Brain pericyte (primary cell): ENCODE results near the gene RTN4RL2.
A peak's percentile ranks its signal among the peaks of the same experiment; 100 is the strongest.
"Not testable (repeated sequence)": the region's sequence is repeated elsewhere in the genome, so short reads cannot be mapped to it uniquely, and the experiment has no call there.

Experiments used
- DNase-seq: peaks from one replicate; pipeline ENCODE4 v3.0.0-alpha.2; 2012; ENCODE audit warnings: low read depth, low spot score

RTN4RL2 gene

DNA sequence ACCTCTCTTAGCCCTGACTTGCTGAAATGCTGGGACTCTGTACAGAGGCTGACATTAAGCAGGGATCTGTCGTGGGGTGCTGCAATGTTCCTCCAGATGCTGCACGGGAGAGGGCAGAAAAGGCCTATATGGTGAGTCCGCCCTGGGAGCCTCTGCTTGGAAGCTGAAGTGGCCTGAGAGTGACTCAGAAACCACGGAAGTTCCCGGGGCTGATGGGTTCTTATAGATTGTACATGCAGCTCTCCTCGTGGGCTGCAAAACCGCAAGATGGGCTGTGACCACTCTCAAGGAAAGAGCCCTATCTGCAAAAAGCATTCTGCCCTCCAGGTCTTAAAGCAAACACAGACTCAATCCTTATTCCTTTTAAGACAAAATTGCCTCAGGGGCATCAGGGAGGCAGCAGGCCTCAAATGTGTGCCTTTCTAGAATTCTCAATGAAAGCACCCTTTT is 27.6 kb upstream of the RTN4RL2 start:
- no peak for DNase-seq

- no peak for DNase-seq
Observed at GRCh38 chr11:57434640-57435546, 25.4 kb upstream of the RTN4RL2 start.

- no peak for DNase-seq
Observed at GRCh38 chr11:57436031-57436430, 24.3 kb upstream of the RTN4RL2 start.

DNA sequence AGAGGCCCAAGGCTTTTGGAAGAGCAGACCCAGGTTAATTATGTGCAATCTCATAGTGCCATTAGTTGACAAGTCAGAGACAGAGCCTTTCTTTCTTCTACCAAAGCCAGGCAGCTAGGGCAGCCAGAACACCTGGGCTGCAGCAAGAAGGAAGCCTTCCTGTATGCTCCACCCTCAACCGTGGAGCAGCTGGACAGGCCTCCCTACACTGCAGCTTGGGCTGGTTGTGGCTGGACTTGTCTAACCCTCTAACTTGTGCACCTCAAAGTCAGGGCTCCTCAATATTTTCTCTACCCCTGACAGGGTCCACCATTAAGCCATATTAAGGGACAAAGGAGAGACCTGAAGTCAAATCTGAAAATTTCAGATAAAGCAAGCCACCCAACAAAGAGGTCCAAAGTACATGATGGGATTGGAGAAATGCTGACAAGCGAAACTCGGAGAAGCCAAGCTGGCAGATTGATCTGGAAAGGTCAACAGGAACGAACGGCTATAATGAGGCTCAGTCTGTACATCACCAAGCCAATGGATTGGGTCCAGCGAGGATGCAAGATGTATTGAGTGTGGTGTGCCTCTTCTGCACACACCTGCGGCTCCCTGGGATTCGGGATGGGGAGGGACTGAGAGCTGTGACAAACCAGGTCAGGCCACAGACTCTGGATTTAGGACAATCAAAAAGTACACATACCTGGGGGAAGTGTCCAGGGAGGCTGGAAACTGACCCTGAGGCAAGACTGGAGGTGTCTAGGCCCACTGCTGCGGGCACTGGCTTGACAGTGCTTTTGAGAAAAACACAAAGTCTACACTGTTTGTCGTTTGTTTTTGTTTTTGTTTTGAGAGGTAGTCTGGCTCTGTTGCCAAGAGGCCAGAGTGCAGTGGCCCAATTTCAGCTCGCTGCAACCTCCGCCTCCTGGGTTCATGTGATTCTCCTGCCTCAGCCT is 21.7 kb upstream of the RTN4RL2 start:
- DNase-seq: no peak

GRCh38 chr11:57439786-57440185 is 20.5 kb upstream of the RTN4RL2 start:
- DNase-seq: no peak

GRCh38 chr11:57440744-57441414 is 19.4 kb upstream of the RTN4RL2 start:
- DNase-seq: no peak

GRCh38 chr11:57444362-57445121 is 15.8 kb upstream of the RTN4RL2 start:
- DNase-seq: no peak

DNA sequence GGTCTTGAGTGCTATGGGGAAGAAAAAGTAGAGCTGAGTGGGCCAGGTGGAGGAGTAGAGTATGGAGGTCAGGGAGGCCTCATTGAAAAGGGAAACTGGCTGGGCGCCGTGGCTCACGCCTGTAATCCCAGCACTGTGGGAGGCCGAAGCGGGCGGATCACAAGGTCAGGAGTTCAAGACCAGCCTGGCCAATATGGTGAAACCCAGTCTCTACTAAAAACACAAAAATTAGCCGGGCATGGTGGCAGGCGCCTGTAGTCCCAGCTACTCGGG is 15.3 kb upstream of the RTN4RL2 start:
- not testable (repeated sequence) for DNase-seq

DNA sequence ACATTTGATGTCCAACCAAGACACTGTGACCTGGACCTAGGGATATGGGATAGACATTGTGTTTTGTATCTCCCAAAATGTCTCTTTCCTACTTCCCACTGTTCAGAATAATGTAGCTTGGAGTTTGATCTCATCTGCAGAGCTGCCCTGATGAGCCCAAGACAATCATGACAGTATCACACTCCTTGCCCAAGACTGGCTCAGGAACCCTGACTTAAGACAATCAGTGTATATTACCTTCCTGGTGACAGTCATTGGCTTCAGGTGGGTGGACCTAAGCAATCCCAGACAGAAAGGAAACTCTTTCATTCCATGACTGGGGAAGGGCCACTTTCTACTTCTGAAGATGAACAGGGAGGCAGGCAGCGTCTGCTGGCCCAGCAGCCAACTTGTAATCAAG is 14.3 kb upstream of the RTN4RL2 start:
- no peak for DNase-seq

- DNase-seq: no peak
Observed at GRCh38 chr11:57453543-57454177, 6.7 kb upstream of the RTN4RL2 start.

GRCh38 chr11:57456960-57457642 is 3.2 kb upstream of the RTN4RL2 start:
- peak; percentile 36 for DNase-seq

DNA sequence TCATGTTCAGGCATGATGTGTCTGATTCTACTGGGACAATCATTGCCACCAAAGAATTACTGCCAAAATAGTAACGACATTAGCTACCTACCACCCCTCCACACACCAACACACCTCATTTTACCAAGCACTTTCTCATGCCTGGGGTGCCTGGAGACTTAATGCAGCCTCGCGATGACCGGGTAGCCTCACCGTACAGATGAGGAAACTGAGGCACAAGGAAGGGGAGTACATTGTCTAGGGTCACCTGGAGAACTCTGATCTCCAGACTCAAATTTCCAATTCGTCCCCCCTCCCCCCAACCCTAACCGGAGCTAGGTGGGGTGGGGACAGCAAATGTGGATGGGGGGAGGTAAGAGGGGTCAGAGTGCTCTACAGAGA is 2.7 kb upstream of the RTN4RL2 start:
- DNase-seq: no peak

DNA sequence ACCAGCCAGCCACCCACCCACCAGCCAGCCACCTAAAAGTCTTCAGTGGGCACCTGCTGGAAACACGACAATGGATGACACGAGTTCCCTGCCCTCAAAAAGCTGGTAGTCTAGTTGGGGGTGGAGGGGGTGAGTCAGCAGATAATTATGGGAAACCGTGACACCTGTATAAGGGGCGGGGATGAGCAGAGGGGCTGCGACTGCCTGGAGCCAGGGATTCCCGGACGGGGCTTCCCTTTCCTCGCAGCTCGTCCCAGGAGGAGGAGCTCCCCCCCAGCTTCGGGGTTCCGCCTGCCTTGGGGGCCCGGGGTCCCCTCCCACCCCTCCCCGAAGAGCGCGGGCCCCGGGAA is 2.3 kb upstream of the RTN4RL2 start:
- DNase-seq: no peak

GRCh38 chr11:57458410-57459163 is 1.7 kb upstream of the RTN4RL2 start:
- DNase-seq: no peak

DNA sequence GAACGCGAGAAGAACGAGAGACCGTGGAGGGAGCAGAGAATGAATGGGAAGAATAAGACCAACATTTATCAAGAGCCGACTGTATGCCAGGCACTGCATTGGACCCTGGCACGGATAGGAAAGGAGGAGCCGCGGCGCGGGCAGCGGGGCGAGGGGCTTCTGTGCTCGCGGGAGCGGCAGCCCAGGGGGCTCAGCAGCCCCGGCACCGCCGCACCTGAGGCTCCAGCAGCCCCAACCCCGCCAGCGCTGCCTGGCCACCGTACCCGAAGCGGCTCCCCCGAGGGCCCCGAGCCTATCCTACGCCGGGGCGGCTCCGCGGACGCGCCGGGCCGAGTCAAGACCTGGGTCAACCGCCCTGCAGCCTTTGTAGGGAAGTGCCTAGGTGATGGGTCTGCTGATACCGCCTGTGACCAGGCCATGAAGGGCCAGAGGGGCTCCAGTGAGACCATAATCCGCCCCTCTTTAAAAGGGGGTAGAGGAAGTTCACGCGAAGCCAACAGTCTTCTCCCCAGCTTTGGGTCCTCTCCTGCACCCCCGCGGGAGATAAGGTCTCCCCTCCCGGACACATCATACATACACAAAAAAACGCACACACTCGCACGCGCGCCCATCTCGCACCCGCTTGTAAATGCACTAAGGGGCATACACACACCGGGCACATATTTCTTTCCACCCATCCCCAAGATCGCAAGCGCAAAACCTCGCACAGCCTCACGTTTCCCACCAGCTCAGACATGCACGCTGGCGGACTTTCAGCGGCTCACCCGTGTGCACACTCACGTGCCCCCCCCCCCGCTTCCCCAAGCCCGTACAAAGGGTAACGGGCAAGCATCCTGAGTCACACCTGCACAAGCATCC is 935 bp upstream of the RTN4RL2 start:
- no peak for DNase-seq

DNA sequence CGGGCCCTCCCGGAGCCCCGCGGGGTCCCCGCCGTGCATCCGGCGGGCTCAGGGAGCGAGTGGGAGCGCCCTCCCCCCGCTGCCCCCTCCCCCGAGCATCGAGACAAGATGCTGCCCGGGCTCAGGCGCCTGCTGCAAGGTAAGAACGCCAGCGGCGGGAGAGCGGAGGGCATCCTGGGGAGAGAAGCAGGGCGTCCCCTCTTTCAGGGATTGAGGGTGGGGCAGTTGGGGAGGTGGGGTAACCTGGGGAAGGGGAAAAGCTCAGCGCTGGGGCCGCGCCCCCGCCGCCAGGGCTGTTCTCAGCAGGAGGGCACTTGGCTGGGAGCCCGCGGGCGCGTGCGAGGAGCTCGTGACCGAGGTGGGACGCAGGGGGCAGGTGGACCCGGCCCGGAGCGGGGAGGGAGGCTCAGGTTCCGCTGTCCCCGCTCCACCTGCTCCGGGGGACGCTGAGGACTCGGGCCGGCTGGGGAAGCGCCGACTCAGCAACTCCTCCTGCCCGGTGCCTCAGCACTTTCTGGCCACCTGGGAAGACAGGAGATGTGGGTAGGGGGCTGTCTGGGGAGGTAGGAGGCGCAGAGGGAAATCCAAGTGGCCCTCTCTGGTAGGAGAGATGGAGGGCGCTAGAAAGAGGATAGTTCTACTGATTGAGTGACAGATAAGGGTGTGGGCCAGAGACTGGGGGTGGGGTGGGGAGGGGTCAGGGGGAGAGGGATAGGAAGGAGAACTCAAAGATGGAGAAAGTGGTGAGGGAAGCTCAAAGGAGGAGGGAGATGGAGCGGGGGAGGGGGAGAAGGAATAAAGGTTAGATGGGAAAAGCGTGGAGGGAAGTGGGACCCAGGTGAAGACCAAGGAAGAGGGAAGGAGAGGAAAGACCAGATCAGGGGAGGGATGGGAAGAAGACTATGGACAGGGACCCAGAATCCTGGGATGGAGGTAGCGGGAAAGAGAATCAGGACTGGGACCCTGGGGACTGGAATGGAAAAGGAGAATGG is 726 bp downstream of the RTN4RL2 start:
- DNase-seq: no peak

GRCh38 chr11:57461841-57462489 is 1.6 kb downstream of the RTN4RL2 start:
- DNase-seq: no peak
